Epithelial cell of esophagus (primary cell): ENCODE data around the gene MTFR1L.
"Not testable (repeated sequence)": the region's sequence is repeated elsewhere in the genome, so short reads cannot be mapped to it uniquely, and the experiment has no call there.

Experiments used
- DNase-seq: peaks from one replicate; pipeline ENCODE4 v3.0.0; 2010; ENCODE audit warnings: low read depth
- H3K4me3 ChIP-seq: 2 replicates; pipeline ENCODE4 v1.5.1; 2011; ENCODE audit warnings: mild to moderate bottlenecking, low read length, control low read depth
- TF ChIP-seq, protein P1 (sequence below): IDR thresholded peaks from 2 replicates; pipeline ENCODE4 v1.5.1; 2011; ENCODE audit warnings: low read depth, mild to moderate bottlenecking, low read length, control low read depth, inconsistent platforms; ENCODE audit not compliant: insufficient read depth; ENCODE audit errors: missing control alignments

The MTFR1L gene

DNA sequence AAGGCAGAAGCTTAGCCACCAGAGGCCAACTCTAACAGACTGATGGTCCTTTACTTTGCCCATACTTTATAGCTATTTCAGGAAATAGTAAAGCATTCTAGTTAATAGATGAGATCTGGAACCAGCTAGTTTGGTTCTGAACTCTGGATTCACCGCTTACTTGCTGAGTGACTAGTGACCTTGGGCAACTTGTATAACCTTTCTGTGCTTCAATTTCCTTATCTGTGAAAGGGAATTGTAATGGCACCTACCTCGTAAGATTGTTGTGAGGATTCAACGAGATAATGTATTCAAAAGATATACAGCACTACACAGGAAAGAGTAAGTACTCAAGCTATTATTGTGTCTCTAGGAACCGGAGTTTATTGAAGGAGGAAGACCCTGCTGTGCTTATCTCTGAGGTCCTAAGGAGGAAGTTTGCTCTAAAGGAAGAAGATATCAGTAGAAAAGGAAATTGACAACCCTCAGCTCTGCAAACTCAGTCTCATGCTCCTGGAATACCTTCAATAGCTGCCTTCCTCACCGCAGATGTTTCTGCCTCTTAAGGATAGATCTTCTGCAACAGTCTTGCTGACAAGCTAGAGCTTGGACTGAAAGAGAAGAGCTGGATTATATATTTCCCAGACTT, 11.9 kb downstream of the MTFR1L start:
- H3K4me3 ChIP-seq = no peak overlapping the region
- no peak for DNase-seq
- TF ChIP-seq, protein P1, sequence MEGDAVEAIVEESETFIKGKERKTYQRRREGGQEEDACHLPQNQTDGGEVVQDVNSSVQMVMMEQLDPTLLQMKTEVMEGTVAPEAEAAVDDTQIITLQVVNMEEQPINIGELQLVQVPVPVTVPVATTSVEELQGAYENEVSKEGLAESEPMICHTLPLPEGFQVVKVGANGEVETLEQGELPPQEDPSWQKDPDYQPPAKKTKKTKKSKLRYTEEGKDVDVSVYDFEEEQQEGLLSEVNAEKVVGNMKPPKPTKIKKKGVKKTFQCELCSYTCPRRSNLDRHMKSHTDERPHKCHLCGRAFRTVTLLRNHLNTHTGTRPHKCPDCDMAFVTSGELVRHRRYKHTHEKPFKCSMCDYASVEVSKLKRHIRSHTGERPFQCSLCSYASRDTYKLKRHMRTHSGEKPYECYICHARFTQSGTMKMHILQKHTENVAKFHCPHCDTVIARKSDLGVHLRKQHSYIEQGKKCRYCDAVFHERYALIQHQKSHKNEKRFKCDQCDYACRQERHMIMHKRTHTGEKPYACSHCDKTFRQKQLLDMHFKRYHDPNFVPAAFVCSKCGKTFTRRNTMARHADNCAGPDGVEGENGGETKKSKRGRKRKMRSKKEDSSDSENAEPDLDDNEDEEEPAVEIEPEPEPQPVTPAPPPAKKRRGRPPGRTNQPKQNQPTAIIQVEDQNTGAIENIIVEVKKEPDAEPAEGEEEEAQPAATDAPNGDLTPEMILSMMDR = no peak

DNA sequence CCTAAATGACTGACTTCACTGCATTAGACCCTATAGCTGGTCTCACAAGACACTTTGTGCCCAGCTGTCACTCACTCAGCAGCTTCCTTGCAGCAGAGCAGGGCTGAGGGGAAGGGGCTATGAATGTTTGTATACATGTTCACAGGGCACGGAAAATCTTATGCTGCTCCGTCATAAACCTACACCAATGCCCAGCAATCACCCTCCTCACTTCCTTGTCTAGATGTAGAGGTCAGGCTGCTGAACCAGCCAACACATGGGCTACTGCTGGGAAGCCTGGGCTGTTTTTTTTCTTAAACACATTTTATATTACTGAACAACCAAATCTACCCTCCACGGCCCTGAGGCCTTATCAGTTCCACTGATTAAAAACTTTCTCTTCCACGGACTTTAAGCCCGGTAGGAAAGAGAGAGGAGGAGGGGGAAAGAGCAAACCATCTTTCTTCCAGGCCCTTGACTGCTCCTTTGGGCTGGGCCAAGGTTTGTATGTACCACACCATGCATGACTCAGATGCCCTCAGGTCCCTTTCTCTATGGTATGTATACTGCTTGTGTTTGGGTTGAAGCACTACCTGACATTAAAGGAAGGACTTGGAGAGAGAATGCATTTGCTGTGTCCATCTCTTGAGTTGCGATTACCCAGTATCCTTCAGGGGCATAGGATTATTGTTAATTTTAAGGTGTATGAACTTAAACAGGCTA, 12.7 kb downstream of the MTFR1L start:
- H3K4me3 ChIP-seq = no peak overlapping the region
- peak; percentile 83 for DNase-seq
- TF ChIP-seq, protein P1 = no peak

DNA sequence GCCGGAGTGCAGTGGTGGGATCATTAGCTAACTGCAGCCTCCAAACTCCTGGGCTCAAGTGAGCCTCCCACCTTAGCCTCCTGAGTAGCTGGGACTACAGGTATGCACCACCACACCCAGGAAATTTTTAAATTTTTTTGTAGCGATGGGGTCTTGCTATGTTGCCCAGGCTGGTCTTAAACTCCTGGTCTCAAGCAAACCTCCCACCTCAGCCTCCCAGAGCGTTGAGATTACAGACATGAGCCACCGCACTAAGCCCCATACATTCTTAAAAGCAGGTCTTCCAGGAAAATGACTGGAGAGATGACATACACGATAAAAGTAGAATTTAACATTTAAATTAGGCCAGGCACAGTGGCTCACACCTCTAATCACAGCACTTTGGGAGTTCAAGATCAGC, 13.4 kb downstream of the MTFR1L start:
- H3K4me3 ChIP-seq = no peak overlapping the region
- TF ChIP-seq, protein P1 = no peak
- DNase-seq = no peak

DNA sequence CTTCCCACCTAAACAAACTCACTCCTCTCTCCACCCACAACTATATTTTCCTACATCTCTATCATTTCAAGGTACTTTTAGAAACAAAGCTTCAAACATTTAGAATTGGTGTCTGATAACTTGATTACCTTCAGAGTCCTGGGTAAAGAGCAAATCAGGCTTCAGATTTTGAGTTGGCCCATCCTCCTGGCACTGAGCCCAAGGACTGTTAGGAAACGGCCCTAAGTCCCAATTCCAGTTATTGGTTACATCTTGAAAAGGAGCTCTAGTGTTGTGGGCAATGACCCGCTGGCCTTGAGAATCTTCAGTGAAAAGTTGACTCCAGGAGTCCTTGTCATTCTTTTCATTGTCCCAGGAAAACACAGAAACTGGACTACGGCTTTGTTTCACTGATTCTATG, 15.1 kb downstream of the MTFR1L start:
- DNase-seq = no peak
- TF ChIP-seq, protein P1 = no peak
- no peak overlapping the region for H3K4me3 ChIP-seq

DNA sequence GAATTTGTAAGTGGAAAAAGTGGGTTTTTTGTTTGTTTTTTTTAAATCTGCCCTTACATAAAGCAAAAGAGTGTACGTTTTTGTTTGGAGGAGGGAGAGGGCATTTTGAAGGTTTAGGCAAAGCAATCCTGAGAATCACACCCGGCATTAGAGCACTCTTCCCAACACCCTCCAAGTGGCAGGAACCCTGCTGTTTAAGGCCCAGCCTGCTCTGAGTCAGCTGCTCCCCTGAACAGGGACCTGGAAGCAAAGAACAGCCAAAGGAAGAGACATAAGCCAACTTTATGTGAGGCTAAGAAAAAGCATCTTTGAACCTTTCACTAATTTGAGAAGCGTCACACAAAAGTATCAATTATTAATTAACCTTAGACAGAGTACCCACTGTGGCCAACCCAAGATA, 16.9 kb downstream of the MTFR1L start:
- TF ChIP-seq, protein P1 = no peak
- H3K4me3 ChIP-seq = no peak overlapping the region
- no peak for DNase-seq

DNA sequence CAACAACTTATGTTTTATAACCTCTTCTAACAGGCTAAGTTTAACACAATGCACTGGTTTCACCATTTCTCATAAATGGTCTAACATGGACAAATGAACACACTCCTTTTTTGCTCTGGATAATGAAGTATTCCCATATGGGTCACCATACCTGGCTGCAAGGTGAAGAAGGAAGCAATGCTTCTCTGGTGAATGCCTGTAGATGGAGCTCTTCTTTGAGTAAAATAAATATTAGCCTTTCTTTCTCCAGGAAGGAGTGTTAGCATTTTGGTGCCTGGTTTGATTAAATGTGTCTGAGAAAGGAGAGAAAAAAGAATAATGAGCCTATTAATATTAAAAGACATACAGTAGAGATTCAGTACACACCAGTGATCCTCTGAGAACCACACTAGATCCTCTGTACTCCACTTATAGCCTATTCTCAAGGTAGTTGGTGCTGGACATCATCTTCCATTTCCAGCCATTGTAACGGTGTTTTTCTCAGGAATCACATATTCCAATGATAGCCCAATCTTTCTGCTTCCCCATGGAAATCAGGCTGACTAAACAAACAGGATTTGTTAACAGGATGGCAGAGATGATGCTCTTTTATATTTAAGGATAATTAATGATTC, 17.6 kb downstream of the MTFR1L start:
- TF ChIP-seq, protein P1 = peak; percentile 75
- peak; percentile 58 for DNase-seq

DNA sequence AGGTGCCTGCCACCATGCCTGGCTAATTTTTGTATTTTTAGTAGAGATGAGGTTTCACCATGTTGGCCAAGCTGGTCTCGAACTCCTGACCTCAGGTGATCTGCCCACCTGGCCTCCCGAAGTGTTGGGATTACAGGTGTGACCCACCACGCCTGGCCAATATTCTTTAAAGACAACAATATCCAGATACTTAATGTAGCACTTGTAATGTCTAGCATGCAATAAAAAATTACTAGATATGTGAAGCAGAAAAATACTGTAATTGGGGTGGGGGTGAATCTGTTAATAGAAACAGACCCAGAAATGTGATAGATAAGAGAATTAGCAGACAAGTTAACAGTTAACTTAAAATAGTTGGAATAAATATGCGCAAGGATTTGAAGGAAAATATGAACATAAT, 20.1 kb downstream of the MTFR1L start:
- not testable (repeated sequence) for DNase-seq, H3K4me3 ChIP-seq

More for the DNA sequence above, 17.6 kb downstream of the MTFR1L start:
- H3K4me3 ChIP-seq = no peak overlapping the region
